Measurements from ENCODE around the gene TRIM49C.
"Not testable (repeated sequence)": the region's sequence is repeated elsewhere in the genome, so short reads cannot be mapped to it uniquely, and the experiment has no call there.

The TRIM49C gene

GRCh38 chr11:90030806-90031205 is at the start of gene TRIM49C:
TSS of gene TRIM49C (plus strand) at chr11:90031106. CDS start at chr11:90035212, 4,106 bp downstream.
- not testable (repeated sequence) for DNase-seq

- DNase-seq = not testable (repeated sequence)
These were observed 6.7 kb upstream of the TRIM49C start for GRCh38 chr11:90024184-90024583.

GRCh38 chr11:90051591-90052209 is 20.8 kb downstream of the TRIM49C start:
- not testable (repeated sequence) for DNase-seq

GRCh38 chr11:90052311-90052710 is 21.4 kb downstream of the TRIM49C start:
- DNase-seq = not testable (repeated sequence)

- DNase-seq = not testable (repeated sequence)
These were observed 22.6 kb downstream of the TRIM49C start for GRCh38 chr11:90053545-90053944.

GRCh38 chr11:90085650-90086049 is 54.7 kb downstream of the TRIM49C start, which contains the start of gene UBTFL1:
TSS of gene UBTFL1 (plus strand) at chr11:90085950. CDS start at chr11:90085950, 0 bp downstream.
- not testable (repeated sequence) for DNase-seq

- DNase-seq = not testable (repeated sequence)
These were observed 57.8 kb downstream of the TRIM49C start for GRCh38 chr11:90088731-90089130.

Measured in DMS 273 treated with DMSO at 0.1 percent for 48 hours (cell line).